ENCODE results near the gene LRRC8E. TPM values are rescaled to one million over a fixed set of nuclear protein-coding genes. Genes with fewer than 3 reads are reported as not detected.

LRRC8E gene
- total RNA-seq, 1 donor = 10.5 TPM

- Histone ChIP-seq H3K4me2 (ENCODE audit: insufficient read depth, low read length) (peak overlapping the region; percentile 83), H2AFZ (ENCODE audit: low read length) (peak overlapping the region; percentile 62), H3K36me3 (ENCODE audit: insufficient read depth, low read length) (no peaks in the 10 kb centered on the region), H3K27me3 (ENCODE audit: insufficient read depth, low read length) (peaks cover 14% of the 10 kb centered on the region), H3K79me2 (ENCODE audit: insufficient read depth, low read length) (no peaks in the 10 kb centered on the region), H3K27ac (ENCODE audit: low read depth, low read length) (no peak overlapping the region), H3K9me3 (ENCODE audit: low read depth, low read length) (no peaks in the 10 kb centered on the region), H3K4me1 (ENCODE audit: insufficient read depth, low read length) (peaks cover 12% of the 10 kb centered on the region), H4K20me1 (ENCODE audit: insufficient read depth, low read length) (no peaks in the 10 kb centered on the region), H3K4me3 (ENCODE audit: insufficient read depth, low read length) (peak overlapping the region; percentile 64)
- TF ChIP-seq CTCF (IDR thresholded peaks at IDR 0.05; ENCODE audit: extremely low read depth, low read depth, low read length) = peak; percentile 46
- DNase-seq (ENCODE audit: insufficient read length, low spot score, missing footprints) = peak; percentile 98
Measured at GRCh38 chr19:7868671-7869452, 19.4 kb upstream of the LRRC8E start.

- peak; percentile 95 for DNase-seq (ENCODE audit: insufficient read length, low spot score, missing footprints)
- H3K4me2 ChIP-seq (ENCODE audit: insufficient read depth, low read length) = peak overlapping the region; percentile 83
Measured at GRCh38 chr19:7869453-7869909, 18.8 kb upstream of the LRRC8E start.

GRCh38 chr19:7869910-7870511 lies 18.3 kb upstream of the LRRC8E start:
- H3K36me3 ChIP-seq (ENCODE audit: insufficient read depth, low read length) = no peaks in the 10 kb centered on the region
- no peak overlapping the region for H3K27ac ChIP-seq (ENCODE audit: low read depth, low read length)
- peak overlapping the region; percentile 68 for H2AFZ ChIP-seq (ENCODE audit: low read length)
- peak overlapping the region; percentile 83 for H3K4me2 ChIP-seq (ENCODE audit: insufficient read depth, low read length)
- peaks cover 25% of the 10 kb centered on the region for H3K27me3 ChIP-seq (ENCODE audit: insufficient read depth, low read length)
- peak; percentile 84 for DNase-seq (ENCODE audit: insufficient read length, low spot score, missing footprints)
- H4K20me1 ChIP-seq (ENCODE audit: insufficient read depth, low read length) = no peaks in the 10 kb centered on the region
- H3K9me3 ChIP-seq (ENCODE audit: low read depth, low read length) = no peaks in the 10 kb centered on the region
- H3K4me1 ChIP-seq (ENCODE audit: insufficient read depth, low read length) = peaks cover 12% of the 10 kb centered on the region
- H3K79me2 ChIP-seq (ENCODE audit: insufficient read depth, low read length) = no peaks in the 10 kb centered on the region
- H3K4me3 ChIP-seq (ENCODE audit: insufficient read depth, low read length) = peak overlapping the region; percentile 64
- TF ChIP-seq CTCF (IDR thresholded peaks at IDR 0.05; ENCODE audit: extremely low read depth, low read depth, low read length) = no peak

More at GRCh38 chr19:7869453-7869909, 18.8 kb upstream of the LRRC8E start:
- Histone ChIP-seq H3K4me3 (ENCODE audit: insufficient read depth, low read length) (peak overlapping the region; percentile 64), H3K4me1 (ENCODE audit: insufficient read depth, low read length) (peaks cover 12% of the 10 kb centered on the region), H3K79me2 (ENCODE audit: insufficient read depth, low read length) (no peaks in the 10 kb centered on the region), H3K27ac (ENCODE audit: low read depth, low read length) (no peak overlapping the region), H3K36me3 (ENCODE audit: insufficient read depth, low read length) (no peaks in the 10 kb centered on the region), H3K9me3 (ENCODE audit: low read depth, low read length) (no peaks in the 10 kb centered on the region), H3K27me3 (ENCODE audit: insufficient read depth, low read length) (peaks cover 20% of the 10 kb centered on the region), H2AFZ (ENCODE audit: low read length) (peak overlapping the region; percentile 68), H4K20me1 (ENCODE audit: insufficient read depth, low read length) (no peaks in the 10 kb centered on the region)
- no peak for TF ChIP-seq CTCF (IDR thresholded peaks at IDR 0.05; ENCODE audit: extremely low read depth, low read depth, low read length)

All from osteoblast (primary cell).